HL-60 (cell line): Measurements from ENCODE around the gene CYP26B1.

Source experiments
- DNase-seq, 2 experiments: peaks; one replicate each; pipeline ENCODE4 v3.0.0-alpha.2; 2010 to 2020; ENCODE audit warnings: low read depth in 1 of 2, low spot score in 1 of 2
- H3K27ac ChIP-seq: fragments of 250-450 bp; sonication (Bioruptor Pico); replicated peaks from 2 replicates; pipeline ENCODE4 v1.5.1; 2020; ENCODE audit warnings: mild to moderate bottlenecking, moderate library complexity
- H3K27me3 ChIP-seq: fragments of 250-450 bp; sonication (Bioruptor Pico); 2 replicates; pipeline ENCODE4 v1.5.1; 2021; ENCODE audit warnings: mild to moderate bottlenecking, moderate library complexity; ENCODE audit not compliant: insufficient read depth, poor library complexity, severe bottlenecking
- H3K4me3 ChIP-seq: replicated peaks from 2 replicates; pipeline ENCODE4 v1.5.1; 2011; ENCODE audit warnings: mild to moderate bottlenecking, control low read depth, low read length; ENCODE audit not compliant: insufficient read depth
- CTCF ChIP-seq: IDR thresholded peaks from one replicate; pipeline ENCODE4 v1.5.1; 2011; ENCODE audit warnings: low read length, control low read depth, inconsistent platforms; ENCODE audit not compliant: insufficient read depth
- GABPA ChIP-seq: IDR thresholded peaks from 2 replicates; pipeline ENCODE4 v1.6.1; 2012; ENCODE audit warnings: low read depth
- POLR2AphosphoS5 ChIP-seq: IDR thresholded peaks from 2 replicates; pipeline ENCODE4 v1.6.1; 2012; ENCODE audit warnings: low read depth
- REST ChIP-seq: IDR thresholded peaks from 2 replicates; pipeline ENCODE4 v1.6.1; 2012; ENCODE audit warnings: low read depth; ENCODE audit not compliant: insufficient replicate concordance
- SPI1 ChIP-seq: IDR thresholded peaks from 2 replicates; pipeline ENCODE4 v1.6.1; 2012; ENCODE audit warnings: low read depth, mild to moderate bottlenecking, borderline replicate concordance

The CYP26B1 gene

GRCh38 chr2:72111061-72111460, 36.6 kb downstream of the CYP26B1 start:
- Histone ChIP-seq H3K4me3 (no peak overlapping the region), H3K27me3 (no peaks in the 10 kb centered on the region), H3K27ac (no peak overlapping the region)
- no peak for DNase-seq
- no peak for TF ChIP-seq POLR2AphosphoS5
- TF ChIP-seq GABPA, result no peak
- TF ChIP-seq REST, result no peak
- TF ChIP-seq SPI1, result no peak
- TF ChIP-seq CTCF, result no peak

- DNase-seq, result no peak
- no peak overlapping the region for H3K4me3 ChIP-seq
- TF ChIP-seq CTCF (no peak), POLR2AphosphoS5 (no peak), REST (no peak)
- H3K27ac ChIP-seq, result no peak overlapping the region
- no peaks in the 10 kb centered on the region for H3K27me3 ChIP-seq
Measured at GRCh38 chr2:72109904-72110303, 37.8 kb downstream of the CYP26B1 start.

- Histone ChIP-seq H3K4me3 (no peak overlapping the region), H3K27me3 (no peaks in the 10 kb centered on the region), H3K27ac (no peak overlapping the region)
- no peak for DNase-seq
- TF ChIP-seq REST, result no peak
Measured at GRCh38 chr2:72109291-72109690, 38.4 kb downstream of the CYP26B1 start.

- TF ChIP-seq CTCF (no peak), SPI1 (no peak), REST (no peak)
- no peaks in the 10 kb centered on the region for H3K27me3 ChIP-seq
- H3K4me3 ChIP-seq, result no peak overlapping the region
- no peak for DNase-seq
- H3K27ac ChIP-seq, result no peak overlapping the region
Measured at GRCh38 chr2:72108121-72108520, 39.5 kb downstream of the CYP26B1 start.
